Measurements from ENCODE around the gene RARS2. TPM values are rescaled to one million over a fixed set of nuclear protein-coding genes. Genes with fewer than 3 reads are reported as not detected.

RARS2 gene
- total and polyA plus RNA-seq, 2 of the 8 experiments (the other 6 are each of a cell fraction or from before 2014, with no cell fraction given), result 10.2 to 40.5 TPM

DNA sequence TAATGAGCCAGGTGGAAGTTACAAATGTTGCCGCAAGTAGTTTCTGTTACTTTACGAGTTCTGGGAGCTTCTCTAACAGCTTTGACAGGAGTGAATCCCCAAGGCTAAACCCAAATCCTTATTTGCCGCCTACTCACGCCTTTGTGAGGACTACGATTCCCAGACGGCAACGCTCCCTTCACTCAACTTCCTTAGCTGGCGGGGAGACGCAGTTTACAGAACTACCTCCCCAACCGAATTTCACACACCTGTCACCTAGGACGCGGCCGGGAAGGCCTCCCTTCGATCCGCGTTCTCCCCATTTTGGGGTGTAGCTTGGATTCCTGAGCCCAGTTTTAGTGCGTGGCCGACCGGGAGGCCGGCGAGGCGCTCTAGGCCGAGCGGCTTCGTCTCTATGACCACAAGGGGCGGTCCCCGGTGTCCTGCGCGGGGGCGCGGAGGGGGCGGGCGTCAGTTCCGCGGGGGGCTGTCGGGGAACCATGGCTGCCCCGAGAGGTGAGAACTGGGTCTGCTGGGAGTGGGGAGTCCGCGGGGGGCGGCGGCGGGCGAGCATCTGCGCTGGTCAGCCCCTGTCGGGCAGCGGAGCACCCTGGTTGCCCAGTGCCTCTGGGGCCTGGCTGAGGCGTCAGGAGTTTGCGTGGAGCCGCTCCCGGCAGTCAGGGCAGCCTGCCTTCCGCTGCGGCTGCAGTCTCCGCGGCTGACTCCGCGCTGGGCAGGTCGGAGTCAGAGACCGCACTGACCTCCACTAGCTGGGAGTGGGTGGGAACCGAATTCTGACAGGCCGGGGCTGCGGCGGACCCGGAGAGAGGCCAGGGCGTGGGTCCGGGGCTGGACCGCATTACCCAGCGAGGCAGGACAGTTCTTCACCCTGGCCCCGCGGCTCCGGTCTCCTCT lies 117.0 kb downstream of the RARS2 start, which contains the start of gene SLC35A1 (continued):
- TF ChIP-seq YY1 (IDR thresholded peaks at IDR 0.05; ENCODE audit: low read depth, low read length) (peak; percentile 18; the same call in 1 of the 2 replicates), BACH1 (IDR thresholded peaks at IDR 0.05; ENCODE audit: low read length) (peak; percentile 31; the same call in 1 of the 2 replicates), GTF2F1 (IDR thresholded peaks at IDR 0.05; ENCODE audit: borderline replicate concordance, low read depth, low read length) (no peak), RBBP5 (IDR thresholded peaks at IDR 0.05; ENCODE audit: borderline replicate concordance, low read depth, low read length) (peak; percentile 68; the same call in 1 of the 2 replicates), SRF (IDR thresholded peaks at IDR 0.05; ENCODE audit: low read depth, low read length) (no peak), TBP (IDR thresholded peaks at IDR 0.05; ENCODE audit: low read depth, low read length) (peak; percentile 25; the same call in 1 of the 2 replicates), JUN (IDR thresholded peaks at IDR 0.05; ENCODE audit: low read depth, low read length) (no peak), CBX5 (IDR thresholded peaks at IDR 0.05; ENCODE audit: low read depth, low read length) (no peak), SP1 (IDR thresholded peaks at IDR 0.05; ENCODE audit: low read depth, low read length) (0 out of 2 replicates have a peak, but pooled peaks have one; percentile 15), BRCA1 (IDR thresholded peaks at IDR 0.05; ENCODE audit: low read depth, low read length) (no peak), SIX5 (IDR thresholded peaks at IDR 0.05; ENCODE audit: low read depth, low read length) (peak; percentile 37; the same call in 1 of the 2 replicates), FOSL1 (IDR thresholded peaks at IDR 0.05; ENCODE audit: insufficient read depth, low read depth, low read length) (no peak), SAP30 (IDR thresholded peaks at IDR 0.05; ENCODE audit: insufficient read depth, insufficient replicate concordance, low read length) (peak; percentile 85), KDM1A (IDR thresholded peaks at IDR 0.05; ENCODE audit: borderline replicate concordance, low read length) (no peak; the same call in 1 of the 2 replicates), NRF1 (IDR thresholded peaks at IDR 0.05; ENCODE audit: low read depth, low read length) (no peak), BCL11A (IDR thresholded peaks at IDR 0.05; ENCODE audit: low read depth in 2 of 2, low read length in 2 of 2) (no peak), MAX (IDR thresholded peaks at IDR 0.05) (0 out of 2 replicates have a peak, but pooled peaks have one; percentile 6), PHF8 (conservative IDR thresholded peaks at IDR 0.05; ENCODE audit: low read depth, low read length) (peak; percentile 68), EGR1 (IDR thresholded peaks at IDR 0.05; ENCODE audit: borderline replicate concordance, low read depth, low read length) (peak; percentile 71), SP2 (IDR thresholded peaks at IDR 0.05; ENCODE audit: low read length) (peak; percentile 90), ZNF274 (IDR thresholded peaks at IDR 0.05; ENCODE audit: borderline replicate concordance, extremely low read depth, low read length) (no peak)
- TF ChIP-seq, protein P1, sequence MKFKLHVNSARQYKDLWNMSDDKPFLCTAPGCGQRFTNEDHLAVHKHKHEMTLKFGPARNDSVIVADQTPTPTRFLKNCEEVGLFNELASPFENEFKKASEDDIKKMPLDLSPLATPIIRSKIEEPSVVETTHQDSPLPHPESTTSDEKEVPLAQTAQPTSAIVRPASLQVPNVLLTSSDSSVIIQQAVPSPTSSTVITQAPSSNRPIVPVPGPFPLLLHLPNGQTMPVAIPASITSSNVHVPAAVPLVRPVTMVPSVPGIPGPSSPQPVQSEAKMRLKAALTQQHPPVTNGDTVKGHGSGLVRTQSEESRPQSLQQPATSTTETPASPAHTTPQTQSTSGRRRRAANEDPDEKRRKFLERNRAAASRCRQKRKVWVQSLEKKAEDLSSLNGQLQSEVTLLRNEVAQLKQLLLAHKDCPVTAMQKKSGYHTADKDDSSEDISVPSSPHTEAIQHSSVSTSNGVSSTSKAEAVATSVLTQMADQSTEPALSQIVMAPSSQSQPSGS (IDR thresholded peaks at IDR 0.05; ENCODE audit: low read length), result no peak

Data from H1 (cell line).